Liver (tissue), 9 donors: Measurements from ENCODE around the gene TBC1D5. TPM values are rescaled to one million over a fixed set of nuclear protein-coding genes. Genes with fewer than 3 reads are reported as not detected.
A peak's percentile ranks its signal among the peaks of the same experiment; 100 is the strongest.

Experiments
- DNase-seq: peaks from one replicate; pipeline ENCODE4 v3.0.0-alpha.2; 2017; ENCODE audit warnings: low spot score
- H3K27ac ChIP-seq, 2 donors: one replicate each; pipeline ENCODE4 v1.7.0; 2013; ENCODE audit warnings: inconsistent platforms in 2 of 2, low read length in 2 of 2, control low read depth in 1 of 2, low read depth in 1 of 2, mild to moderate bottlenecking in 1 of 2
- H3K27me3 ChIP-seq, 4 donors: one replicate each; pipeline versions ENCODE4 v1.6.1 to v1.7.0; 2013; ENCODE audit warnings: low read length in 3 of 4, inconsistent platforms in 1 of 4, mild to moderate bottlenecking in 1 of 4, moderate library complexity in 1 of 4; ENCODE audit not compliant: control insufficient read depth in 4 of 4, insufficient read depth in 4 of 4
- H3K36me3 ChIP-seq, 4 donors: one replicate each; pipeline versions ENCODE4 v1.6.1 to v1.7.0; 2013; ENCODE audit warnings: low read length in 3 of 4, mild to moderate bottlenecking in 3 of 4, low read depth in 1 of 4, moderate library complexity in 1 of 4; ENCODE audit not compliant: control insufficient read depth in 4 of 4, insufficient read depth in 3 of 4
- H3K4me1 ChIP-seq, 4 donors: one replicate each; pipeline versions ENCODE4 v1.6.1 to v1.7.0; 2013; ENCODE audit warnings: low read length in 3 of 4, mild to moderate bottlenecking in 3 of 4, moderate library complexity in 1 of 4; ENCODE audit not compliant: control insufficient read depth in 4 of 4, insufficient read depth in 4 of 4
- H3K4me3 ChIP-seq, 3 donors: one replicate each; pipeline versions ENCODE4 v1.6.1 to v1.7.0; 2013; ENCODE audit warnings: low read length in 3 of 3, control low read depth in 1 of 3, low read depth in 1 of 3, mild to moderate bottlenecking in 1 of 3
- H3K9ac ChIP-seq, 2 donors: one replicate each; pipeline ENCODE4 v1.7.0; 2013; ENCODE audit warnings: low read length in 2 of 2, mild to moderate bottlenecking in 2 of 2, moderate library complexity in 2 of 2, control low read depth in 1 of 2, low read depth in 1 of 2
- H3K9me3 ChIP-seq, 4 donors: one replicate each; pipeline versions ENCODE4 v1.6.1 to v1.7.0; 2013; ENCODE audit warnings: low read length in 3 of 4; ENCODE audit not compliant: control insufficient read depth in 4 of 4
- ATF3 ChIP-seq: IDR thresholded peaks from 2 replicates; pipeline ENCODE4 v1.6.1; 2016; ENCODE audit warnings: antibody characterized with exemption
- CTCF ChIP-seq: fragments of 150-350 bp; IDR thresholded peaks from 2 replicates; pipeline ENCODE4 v1.5.1; 2017; ENCODE audit warnings: improper control_type of control experiment, low read depth, low read length; ENCODE audit not compliant: missing input control
- EGR1 ChIP-seq, 2 donors: IDR thresholded peaks; 2 replicates each; pipeline ENCODE4 v1.6.1; 2016 to 2018; ENCODE audit warnings: antibody characterized with exemption in 2 of 2, low read depth in 2 of 2
- GABPA ChIP-seq, 2 donors: IDR thresholded peaks in 1 of 2; conservative IDR thresholded peaks in 1 of 2; 2 replicates each; pipeline ENCODE4 v1.6.1; 2016; ENCODE audit warnings: antibody characterized with exemption in 2 of 2, mild to moderate bottlenecking in 1 of 2, moderate library complexity in 1 of 2
- HNF4A ChIP-seq, 2 donors: conservative IDR thresholded peaks; 2 replicates each; pipeline ENCODE4 v1.6.1; 2016; ENCODE audit warnings: antibody characterized with exemption in 2 of 2, mild to moderate bottlenecking in 2 of 2
- HNF4G ChIP-seq: IDR thresholded peaks from 2 replicates; pipeline ENCODE4 v1.6.1; 2016; ENCODE audit warnings: antibody characterized with exemption
- JUND ChIP-seq, 2 donors: IDR thresholded peaks; 2 replicates each; pipeline ENCODE4 v1.6.1; 2016; ENCODE audit warnings: antibody characterized with exemption in 2 of 2
- RAD21 ChIP-seq, 2 donors: IDR thresholded peaks; 2 replicates each; pipeline ENCODE4 v1.6.1; 2016; ENCODE audit warnings: antibody characterized with exemption in 2 of 2, mild to moderate bottlenecking in 2 of 2
- REST ChIP-seq: IDR thresholded peaks from 2 replicates; pipeline ENCODE4 v1.6.1; 2016; ENCODE audit warnings: antibody characterized with exemption, mild to moderate bottlenecking
- SP1 ChIP-seq: IDR thresholded peaks from 2 replicates; pipeline ENCODE4 v1.6.1; 2018; ENCODE audit warnings: antibody characterized with exemption, mild to moderate bottlenecking
- ZBTB33 ChIP-seq: IDR thresholded peaks from 2 replicates; pipeline ENCODE4 v1.6.1; 2016; ENCODE audit warnings: antibody characterized with exemption
- WGBS: extraction: QIAGEN DNeasy Blood & Tissue Kit; methylation state at CpG from one replicate; pipeline ENCODE4 v1.1.7; 2013; 5-methylcytosine and 5-hydroxymethylcytosine counted together
- polyA plus RNA-seq, 2 donors: library from polyadenylated mRNA; stranded (reverse) in 1 of 2; unstranded in 1 of 2; fragments of 200-250 nt in 1 of 2; fragments of >200 nt in 1 of 2; fragmentation: Nextera tagmentation in 1 of 2; extraction: Ambion mirVana in 1 of 2; gene quantifications; one replicate each; pipeline versions ENCODE4 v1.2.1 to v1.2.3, GENCODE V29; 2013 to 2015
- total RNA-seq, 2 donors: library from RNA; depleted of rRNA; stranded (reverse); fragments of >200 nt; gene quantifications; one replicate each; pipeline ENCODE4 v1.2.3, GENCODE V29; 2014
- donor health status: healthy.
- donor health status: healthy.
- donor health status: healthy.
- donor health status: healthy.
- donor health status: healthy.

Gene TBC1D5
- total and polyA plus RNA-seq, 4 donors = 9.1 to 45.6 (median 25.6) TPM

- Histone ChIP-seq H3K4me3 (no peak overlapping the region), H3K27ac (no peak overlapping the region), H3K36me3 (no peaks in the 10 kb centered on the region), H3K9ac (no peak overlapping the region), H3K9me3 (no peaks in the 10 kb centered on the region), H3K4me1 (no peaks in the 10 kb centered on the region), H3K27me3 (no peaks in the 10 kb centered on the region)
- no peak for DNase-seq
- 96% methylated on average over 1 of the region's 1 CpG for WGBS
- TF ChIP-seq ATF3 = no peak
- peak; percentile 11 for TF ChIP-seq CTCF
- TF ChIP-seq EGR1 (IDR thresholded peaks at IDR 0.05; ENCODE audit: low read depth in 2 of 2) = no peak
- no peak for TF ChIP-seq HNF4G
- no peak for TF ChIP-seq REST
- TF ChIP-seq RAD21 (IDR thresholded peaks at IDR 0.05) = peak; percentile 59 to 64
- TF ChIP-seq JUND (IDR thresholded peaks at IDR 0.05) = no peak
- TF ChIP-seq ZBTB33 = no peak
Observed at GRCh38 chr3:17307482-17307881, 434.9 kb downstream of the TBC1D5 start.

GRCh38 chr3:17304969-17305368, 437.5 kb downstream of the TBC1D5 start:
- DNase-seq = no peak
- Histone ChIP-seq H3K27ac (no peak overlapping the region), H3K36me3 (no peaks in the 10 kb centered on the region), H3K9me3 (no peaks in the 10 kb centered on the region), H3K4me3 (no peak overlapping the region), H3K4me1 (no peaks in the 10 kb centered on the region), H3K9ac (no peak overlapping the region), H3K27me3 (no peaks in the 10 kb centered on the region)
- TF ChIP-seq RAD21 (IDR thresholded peaks at IDR 0.05) (no peak), HNF4A (conservative IDR thresholded peaks at IDR 0.05) (no peak), CTCF (no peak), ATF3 (no peak), GABPA (IDR thresholded peaks at IDR 0.05 in 1 of 2, conservative IDR thresholded peaks at IDR 0.05 in 1 of 2) (no peak), REST (no peak), ZBTB33 (no peak), SP1 (no peak)
- WGBS = 89% methylated on average over 1 of the region's 1 CpG
